PC-9 (cell line): ENCODE data around the gene ZNF467. TPM values are rescaled to one million over a fixed set of nuclear protein-coding genes. Genes with fewer than 3 reads are reported as not detected.

Experiments
- BruUV-seq: library from RNA; stranded (reverse); fragments of 400-500 nt; replicated peaks from 2 replicates; lab custom pipeline; 2021; lab: Mats Ljungman, UMichigan
- CTCF ChIA-PET: fragments of 300-600 bp; sonication (Branson Sonifier 250); formaldehyde crosslinking; loops from one replicate; lab custom pipeline; 2022; ENCODE audit warnings: antibody characterized with exemption; lab: Charles Lee
- POLR2A ChIA-PET: fragments of 300-600 bp; sonication (Branson Sonifier 250); formaldehyde crosslinking; loops from one replicate; lab custom pipeline; 2022; ENCODE audit warnings: antibody characterized with exemption; ENCODE audit not compliant: unreplicated experiment; lab: Charles Lee
- DNase-seq, 2 experiments: peaks; one replicate each; pipeline versions ENCODE4 v3.0.0 to v3.0.0-alpha.2; 2015 to 2022; ENCODE audit warnings: mixed read lengths in 1 of 2
- H2AFZ ChIP-seq: fragments of 200-600 bp; sonication (generic); 2 replicates; pipeline ENCODE4 v1.8.1; 2017; ENCODE audit warnings: antibody characterized with exemption
- H3F3A ChIP-seq: fragments of 200-600 bp; sonication (generic); 2 replicates; pipeline ENCODE4 v1.8.1; 2017; ENCODE audit warnings: antibody characterized with exemption, mild to moderate bottlenecking, low read depth; ENCODE audit not compliant: insufficient read depth
- H3K27ac ChIP-seq: fragments of 200-600 bp; sonication (generic); 2 replicates; pipeline ENCODE4 v1.6.1; 2016; ENCODE audit warnings: mixed run types
- H3K27me3 ChIP-seq: fragments of 200-600 bp; sonication (generic); 2 replicates; pipeline ENCODE4 v1.6.1; 2016; ENCODE audit warnings: low read depth, mixed run types; ENCODE audit not compliant: insufficient read depth
- H3K36me3 ChIP-seq: fragments of 200-600 bp; sonication (generic); 2 replicates; pipeline ENCODE4 v1.6.1; 2016; ENCODE audit warnings: low read depth, mixed run types
- H3K4me1 ChIP-seq: fragments of 200-600 bp; sonication (generic); replicated peaks from 2 replicates; pipeline ENCODE4 v1.6.1; 2016; ENCODE audit warnings: mixed run types; ENCODE audit not compliant: insufficient read depth
- H3K4me2 ChIP-seq: fragments of 200-600 bp; sonication (generic); 2 replicates; pipeline ENCODE4 v1.6.1; 2017; ENCODE audit warnings: mixed run types
- H3K4me3 ChIP-seq: fragments of 200-600 bp; sonication (generic); 2 replicates; pipeline ENCODE4 v1.6.1; 2016; ENCODE audit warnings: mixed run types
- H3K79me2 ChIP-seq: fragments of 200-600 bp; sonication (generic); 2 replicates; pipeline ENCODE4 v1.6.1; 2017; ENCODE audit warnings: low read depth, mixed run types
- H3K9me2 ChIP-seq: fragments of 200-600 bp; sonication (generic); 2 replicates; pipeline ENCODE4 v1.8.1; 2017; ENCODE audit warnings: mild to moderate bottlenecking; ENCODE audit not compliant: insufficient read depth
- H3K9me3 ChIP-seq: fragments of 200-600 bp; sonication (generic); 2 replicates; pipeline ENCODE4 v1.8.1; 2016; ENCODE audit warnings: low read depth; ENCODE audit not compliant: insufficient read depth
- H4K20me1 ChIP-seq: fragments of 200-600 bp; sonication (generic); 2 replicates; pipeline ENCODE4 v1.8.1; 2017; ENCODE audit not compliant: insufficient read depth
- CTCF ChIP-seq: fragments of 200-600 bp; sonication (generic); conservative IDR thresholded peaks from 2 replicates; pipeline ENCODE4 v1.6.1; 2017; ENCODE audit warnings: mixed run types, antibody characterized with exemption, mild to moderate bottlenecking, moderate library complexity
- EZH2 ChIP-seq: fragments of 200-600 bp; sonication (generic); IDR thresholded peaks from 2 replicates; pipeline ENCODE4 v1.8.0; 2017; ENCODE audit warnings: antibody characterized with exemption, low read depth
- intact Hi-C: fragments of 100-400 bp; cut with micrococcal nuclease; formaldehyde crosslinking; loops from one replicate; pipeline ENCODE4 v1.10.0; 2022; ENCODE audit not compliant: unreplicated experiment
- total RNA-seq: library from RNA; stranded (reverse); gene quantifications from 2 replicates; pipeline ENCODE4 v1.2.3, GENCODE V29; 2021

ZNF467 gene
- total RNA-seq, 1 experiment from 2014 or later: 6.6 TPM

- POLR2A ChIA-PET: interaction anchor here (0.5 kb wide), 1 partner anchor 45 kb away, joined by 4 read pairs; no protein-coding TSS in a partner anchor
- TF ChIP-seq EZH2: no peak
- no peak for TF ChIP-seq CTCF
These were observed 42.0 kb downstream of the ZNF467 start for GRCh38 chr7:149731207-149731955.

GRCh38 chr7:149729983-149730801 is 43.2 kb downstream of the ZNF467 start:
- ChIA-PET POLR2A (no interaction called here), CTCF (no interaction called here)
- H3K4me2 ChIP-seq: no peak overlapping the region
- DNase-seq: peak in 1 of 2 experiments; percentile 10
- intact Hi-C loops: no loop called here
- no peaks in the 10 kb centered on the region for H4K20me1 ChIP-seq
- no peaks in the 10 kb centered on the region for H3K9me2 ChIP-seq
- H3K27ac ChIP-seq: no peak overlapping the region
- no peak overlapping the region for H2AFZ ChIP-seq
- H3F3A ChIP-seq: peaks cover 4% of the 10 kb centered on the region; the same call in 1 of the 2 replicates
- peaks cover 11% of the 10 kb centered on the region for H3K4me1 ChIP-seq
- no peaks in the 10 kb centered on the region for H3K79me2 ChIP-seq
- H3K4me3 ChIP-seq: no peak overlapping the region
- no peaks in the 10 kb centered on the region for H3K9me3 ChIP-seq
- no TSS peak for BruUV-seq
- H3K27me3 ChIP-seq: no peaks in the 10 kb centered on the region
- TF ChIP-seq CTCF (no peak), EZH2 (no peak)
- no peaks in the 10 kb centered on the region for H3K36me3 ChIP-seq

More at GRCh38 chr7:149731207-149731955, 42.0 kb downstream of the ZNF467 start:
- BruUV-seq: no TSS peak
- peaks cover 15% of the 10 kb centered on the region for H3K4me1 ChIP-seq
- H3K79me2 ChIP-seq: no peaks in the 10 kb centered on the region
- no peaks in the 10 kb centered on the region for H3K9me2 ChIP-seq
- no peak overlapping the region for H2AFZ ChIP-seq
- DNase-seq: no peak
- CTCF ChIA-PET: no interaction called here
- no peaks in the 10 kb centered on the region for H4K20me1 ChIP-seq
- H3K9me3 ChIP-seq: no peaks in the 10 kb centered on the region
- no peak overlapping the region for H3K4me2 ChIP-seq
- H3K27ac ChIP-seq: no peak overlapping the region
- no peaks in the 10 kb centered on the region for H3K27me3 ChIP-seq
- H3F3A ChIP-seq: peaks cover 4% of the 10 kb centered on the region; the same call in 1 of the 2 replicates
- intact Hi-C loops: no loop called here
- H3K4me3 ChIP-seq: no peak overlapping the region
- no peaks in the 10 kb centered on the region for H3K36me3 ChIP-seq

GRCh38 chr7:149729586-149729982 is 43.8 kb downstream of the ZNF467 start:
- Histone ChIP-seq H3K27me3 (no peaks in the 10 kb centered on the region), H3F3A (0 out of 2 replicates have a peak, but pooled peaks cover 4% of the 10 kb centered on the region), H4K20me1 (no peaks in the 10 kb centered on the region), H3K36me3 (no peaks in the 10 kb centered on the region), H3K4me2 (no peak overlapping the region), H3K4me1 (peaks cover 5% of the 10 kb centered on the region), H2AFZ (no peak overlapping the region), H3K79me2 (no peaks in the 10 kb centered on the region), H3K4me3 (no peak overlapping the region), H3K9me2 (no peaks in the 10 kb centered on the region), H3K9me3 (no peaks in the 10 kb centered on the region), H3K27ac (no peak overlapping the region)
- intact Hi-C loops: no loop called here
- CTCF ChIA-PET: no interaction called here
- peak in 1 of 2 experiments; percentile 23 for DNase-seq
- no TSS peak for BruUV-seq
- POLR2A ChIA-PET: no interaction called here
- TF ChIP-seq EZH2 (no peak), CTCF (no peak)
